ENCODE data around the gene SLC35F1. TPM values are rescaled to one million over a fixed set of nuclear protein-coding genes. Genes with fewer than 3 reads are reported as not detected.
A peak's percentile ranks its signal among the peaks of the same experiment; 100 is the strongest.

The SLC35F1 gene
- total and polyA plus RNA-seq, 10 of the 15 experiments (the other 5 are each of a cell fraction or from before 2014, with no cell fraction given) = 0.01 TPM; not detected in 9

GRCh38 chr6:118042855-118043254 lies 135.8 kb downstream of the SLC35F1 start:
- CTCF ChIA-PET = interaction anchor here (1.1 kb wide), 1 partner anchor 33 kb away, joined by 3 read pairs; no protein-coding TSS in a partner anchor

GRCh38 chr6:118044275-118044674 lies 137.2 kb downstream of the SLC35F1 start:
- Histone ChIP-seq H3K27ac (ENCODE audit: control insufficient read depth, insufficient read depth) (no peak overlapping the region), H3K36me3 (ENCODE audit: control insufficient read depth in 2 of 2, insufficient read depth in 2 of 2, low read length in 1 of 2) (no peaks in the 10 kb centered on the region), H3K79me2 (ENCODE audit: control insufficient read depth, insufficient read depth, low read length) (no peaks in the 10 kb centered on the region), H3K4me3 (no peak overlapping the region), H3K9me3 (replicated peaks; ENCODE audit: control insufficient read depth, insufficient read depth, low read length) (no peaks in the 10 kb centered on the region), H2AFZ (ENCODE audit: control insufficient read depth, low read depth, low read length) (no peak overlapping the region), H3K4me1 (ENCODE audit: control insufficient read depth, insufficient read depth, low read length) (no peaks in the 10 kb centered on the region), H3K27me3 (replicated peaks in 1 of 2; ENCODE audit: control insufficient read depth in 2 of 2, insufficient read depth in 2 of 2, low read length in 1 of 2) (no peaks in the 10 kb centered on the region), H3K4me2 (ENCODE audit: control insufficient read depth, insufficient read depth) (no peak overlapping the region), H4K20me1 (ENCODE audit: control insufficient read depth, insufficient read depth) (no peaks in the 10 kb centered on the region), H3K9ac (ENCODE audit: control insufficient read depth, insufficient read depth, low read length) (no peak overlapping the region)
- POLR2A ChIA-PET = no interaction called here
- ATAC-seq = no peak
- TF ChIP-seq PRDM15 (CRISPR knock-in tag; IDR thresholded peaks at IDR 0.05) = no peak
- no peak for TF ChIP-seq ATF7 (IDR thresholded peaks at IDR 0.05; ENCODE audit: low read depth)
- no peak for TF ChIP-seq YBX1 (IDR thresholded peaks at IDR 0.05)
- TF ChIP-seq WRNIP1 (IDR thresholded peaks at IDR 0.05; ENCODE audit: borderline replicate concordance, low read depth, low read length) = no peak
- TF ChIP-seq SIX5 (IDR thresholded peaks at IDR 0.05; ENCODE audit: low read depth, low read length, severe bottlenecking) = no peak
- RAD21 ChIA-PET (ENCODE audit: unreplicated experiment) = no interaction called here
- FAIRE-seq = no peak
- intact Hi-C loops (cut with micrococcal nuclease; ENCODE audit: unreplicated experiment) (no loop called here), in situ Hi-C loops (cut with MboI) (no loop called here)
- CTCF ChIA-PET = no interaction called here
- SMC1A ChIA-PET (ENCODE audit: uncharacterized antibody, unreplicated experiment) = no interaction called here
- no peak for DNase-seq (ENCODE audit: low read depth, low spot score)
- WGBS (ENCODE audit: insufficient coverage, insufficient replicate concordance, low lambda C conversion rate, missing lambda C conversion rate) = 0% methylated on average over 2 of the region's 2 CpGs
- BruUV-seq (replicated peaks) = no TSS peak

More at GRCh38 chr6:118042855-118043254, 135.8 kb downstream of the SLC35F1 start:
- no peaks in the 10 kb centered on the region for H3K27me3 ChIP-seq (replicated peaks in 1 of 2; ENCODE audit: control insufficient read depth in 2 of 2, insufficient read depth in 2 of 2, low read length in 1 of 2)
- intact Hi-C loops (cut with micrococcal nuclease; ENCODE audit: unreplicated experiment) = no loop called here
- no peak overlapping the region for H3K4me3 ChIP-seq
- BruUV-seq (replicated peaks) = no TSS peak
- no peak overlapping the region for H3K27ac ChIP-seq (ENCODE audit: control insufficient read depth, insufficient read depth)
- DNase-seq (ENCODE audit: low read depth, low spot score) (no peak), ATAC-seq (peak; percentile 56), FAIRE-seq (no peak)
- no peaks in the 10 kb centered on the region for H3K9me3 ChIP-seq (replicated peaks; ENCODE audit: control insufficient read depth, insufficient read depth, low read length)
- no peak overlapping the region for H3K4me2 ChIP-seq (ENCODE audit: control insufficient read depth, insufficient read depth)
- in situ Hi-C loops (cut with MboI) = no loop called here
- no peaks in the 10 kb centered on the region for H3K36me3 ChIP-seq (ENCODE audit: control insufficient read depth in 2 of 2, insufficient read depth in 2 of 2, low read length in 1 of 2)
- TF ChIP-seq TCF3 (IDR thresholded peaks at IDR 0.05; ENCODE audit: borderline replicate concordance, insufficient read depth, low read depth, low read length) (no peak), RUNX3 (IDR thresholded peaks at IDR 0.05; ENCODE audit: low read length) (peak; percentile 33; the same call in 1 of the 2 replicates), MEF2A (IDR thresholded peaks at IDR 0.05; ENCODE audit: insufficient read depth, low read depth, low read length) (0 out of 2 replicates have a peak, but pooled peaks have one; percentile 45)
- no peaks in the 10 kb centered on the region for H4K20me1 ChIP-seq (ENCODE audit: control insufficient read depth, insufficient read depth)
- H3K9ac ChIP-seq (ENCODE audit: control insufficient read depth, insufficient read depth, low read length) = no peak overlapping the region
- POLR2A ChIA-PET = no interaction called here
- no peak overlapping the region for H2AFZ ChIP-seq (ENCODE audit: control insufficient read depth, low read depth, low read length)
- H3K79me2 ChIP-seq (ENCODE audit: control insufficient read depth, insufficient read depth, low read length) = no peaks in the 10 kb centered on the region
- 2% methylated on average over 4 of the region's 4 CpGs for WGBS (ENCODE audit: insufficient coverage, insufficient replicate concordance, low lambda C conversion rate, missing lambda C conversion rate)
- no peaks in the 10 kb centered on the region for H3K4me1 ChIP-seq (ENCODE audit: control insufficient read depth, insufficient read depth, low read length)
- SMC1A ChIA-PET (ENCODE audit: uncharacterized antibody, unreplicated experiment) = interaction anchor here (1.2 kb wide), 1 partner anchor 24 kb away, joined by 4 read pairs; no protein-coding TSS in a partner anchor
- RAD21 ChIA-PET (ENCODE audit: unreplicated experiment) = no interaction called here
